Activated CD8-positive, alpha-beta T cell treated with anti-CD3 and anti-CD28 coated beads for 36 hours (primary cell): ENCODE results near the gene TCF4. TPM values are rescaled to one million over a fixed set of nuclear protein-coding genes. Genes with fewer than 3 reads are reported as not detected.
A peak's percentile ranks its signal among the peaks of the same experiment; 100 is the strongest.

Source experiments
- ATAC-seq: fragments of 200-7000 bp; cut with Tn5 transposase; one replicate; pipeline ENCODE4 v1.10.0; 2021; ENCODE audit warnings: mild to moderate bottlenecking, moderate library complexity
- CTCF ChIA-PET: fragments of 350-600 bp; sonication (Branson Sonifier 250); formaldehyde crosslinking; loops from one replicate; lab custom pipeline; 2021; ENCODE audit warnings: antibody characterized with exemption; lab: Charles Lee
- POLR2A ChIA-PET: fragments of 350-600 bp; sonication (Branson Sonifier 250); formaldehyde crosslinking; loops from one replicate; lab custom pipeline; 2021; ENCODE audit warnings: antibody characterized with exemption; lab: Charles Lee
- DNase-seq: peaks from one replicate; pipeline ENCODE4 v3.0.0-alpha.2; 2020
- H3K27ac Mint-ChIP-seq: one replicate; pipeline ENCODE4 v1.8.0; 2021; ENCODE audit warnings: mild to moderate bottlenecking, mixed read lengths
- H3K27me3 Mint-ChIP-seq: one replicate; pipeline ENCODE4 v1.8.0; 2021; ENCODE audit warnings: mixed read lengths
- H3K36me3 Mint-ChIP-seq: one replicate; pipeline ENCODE4 v1.8.0; 2021; ENCODE audit warnings: low read depth, mixed read lengths
- H3K4me1 Mint-ChIP-seq: one replicate; pipeline ENCODE4 v1.8.0; 2021; ENCODE audit warnings: low read depth, mixed read lengths
- H3K4me3 Mint-ChIP-seq: one replicate; pipeline ENCODE4 v1.8.0; 2021; ENCODE audit warnings: mild to moderate bottlenecking, moderate library complexity, mixed read lengths
- H3K9me3 Mint-ChIP-seq: one replicate; pipeline ENCODE4 v1.8.0; 2021; ENCODE audit warnings: mixed read lengths
- CTCF ChIP-seq: fragments of 200-600 bp; IDR thresholded peaks from one replicate; pipeline ENCODE4 v1.8.0; 2022; ENCODE audit warnings: antibody characterized with exemption, mild to moderate bottlenecking
- intact Hi-C: fragments of 100-400 bp; cut with micrococcal nuclease; formaldehyde crosslinking; loops from one replicate; pipeline ENCODE4 v1.10.0; 2022
- total RNA-seq, 2 experiments: library from RNA; stranded (reverse); gene quantifications; one replicate each; pipeline ENCODE4 v1.2.3, GENCODE V29; 2021

TCF4 gene
- total RNA-seq, 2 experiments from 2014 or later, result 1.2 to 1.4 TPM

- no peak for DNase-seq
- H3K27ac Mint-ChIP-seq, result no peak overlapping the region
Measured at GRCh38 chr18:55407191-55407590, 180.8 kb downstream of the TCF4 start.

GRCh38 chr18:55406451-55406991 is 181.5 kb downstream of the TCF4 start:
- H3K4me1 Mint-ChIP-seq, result peaks cover 2% of the 10 kb centered on the region
- POLR2A ChIA-PET, result no interaction called here
- no peak overlapping the region for H3K27ac Mint-ChIP-seq
- H3K27me3 Mint-ChIP-seq, result no peaks in the 10 kb centered on the region
- no peaks in the 10 kb centered on the region for H3K36me3 Mint-ChIP-seq
- intact Hi-C loops, result no loop called here
- DNase-seq, result no peak
- no peaks in the 10 kb centered on the region for H3K9me3 Mint-ChIP-seq
- no peak overlapping the region for H3K4me3 Mint-ChIP-seq
- no peak for ATAC-seq
- CTCF ChIA-PET, result interaction anchor here (1.5 kb wide), 1 partner anchor 9 kb away, joined by 8 read pairs; no protein-coding TSS in a partner anchor
- TF ChIP-seq CTCF, result no peak

More at GRCh38 chr18:55407191-55407590, 180.8 kb downstream of the TCF4 start:
- ChIA-PET CTCF (interaction anchor here (1.5 kb wide), 1 partner anchor 8 kb away, joined by 8 read pairs; no protein-coding TSS in a partner anchor), POLR2A (no interaction called here)
- ATAC-seq, result no peak
- H3K4me1 Mint-ChIP-seq, result peaks cover 2% of the 10 kb centered on the region
- no peaks in the 10 kb centered on the region for H3K9me3 Mint-ChIP-seq
- no peaks in the 10 kb centered on the region for H3K27me3 Mint-ChIP-seq
- H3K36me3 Mint-ChIP-seq, result no peaks in the 10 kb centered on the region
- no peak overlapping the region for H3K4me3 Mint-ChIP-seq
- intact Hi-C loops, result no loop called here
- no peak for TF ChIP-seq CTCF

- no peak overlapping the region for H3K4me3 Mint-ChIP-seq
- H3K4me1 Mint-ChIP-seq, result peaks cover 2% of the 10 kb centered on the region
- ATAC-seq, result no peak
- intact Hi-C loops, result no loop called here
- H3K9me3 Mint-ChIP-seq, result no peaks in the 10 kb centered on the region
- DNase-seq, result peak; percentile 50
- no peak overlapping the region for H3K27ac Mint-ChIP-seq
- H3K27me3 Mint-ChIP-seq, result no peaks in the 10 kb centered on the region
- CTCF ChIA-PET, result interaction anchor here (1.5 kb wide), 1 partner anchor 10 kb away, joined by 8 read pairs; no protein-coding TSS in a partner anchor
- no peak for TF ChIP-seq CTCF
- no peaks in the 10 kb centered on the region for H3K36me3 Mint-ChIP-seq
- POLR2A ChIA-PET, result no interaction called here
Measured at GRCh38 chr18:55405893-55406406, 182.0 kb downstream of the TCF4 start.

- no peak for TF ChIP-seq CTCF
Measured at GRCh38 chr18:55405475-55405874, 182.5 kb downstream of the TCF4 start.

GRCh38 chr18:55404832-55405465 is 183.0 kb downstream of the TCF4 start:
- intact Hi-C loops, result no loop called here
- CTCF ChIA-PET, result no interaction called here
- Mint-ChIP-seq H3K27me3 (no peaks in the 10 kb centered on the region), H3K4me1 (peaks cover 2% of the 10 kb centered on the region), H3K27ac (no peak overlapping the region), H3K4me3 (no peak overlapping the region), H3K36me3 (no peaks in the 10 kb centered on the region), H3K9me3 (no peaks in the 10 kb centered on the region)
- POLR2A ChIA-PET, result no interaction called here
- ATAC-seq (no peak), DNase-seq (no peak)
- no peak for TF ChIP-seq CTCF

More at GRCh38 chr18:55405475-55405874, 182.5 kb downstream of the TCF4 start:
- CTCF ChIA-PET, result interaction anchor here (1.5 kb wide), 1 partner anchor 10 kb away, joined by 8 read pairs; no protein-coding TSS in a partner anchor
- Mint-ChIP-seq H3K4me1 (peaks cover 2% of the 10 kb centered on the region), H3K27me3 (no peaks in the 10 kb centered on the region), H3K4me3 (no peak overlapping the region), H3K27ac (no peak overlapping the region), H3K36me3 (no peaks in the 10 kb centered on the region), H3K9me3 (no peaks in the 10 kb centered on the region)
- intact Hi-C loops, result no loop called here
- ATAC-seq, result no peak
- POLR2A ChIA-PET, result no interaction called here
- DNase-seq, result no peak
